HL-60/S4 treated with phorbol 12-myristate 13-acetate at 8.2 ng/mL for 4 days and 3 days (cell line): ENCODE measurements around the gene COLEC11.

Source experiments
- in situ Hi-C: fragments of 300-500 bp; cut with MboI; formaldehyde crosslinking; loops from 2 replicates; pipeline ENCODE4 v1.15.0; 2022; ENCODE audit warnings: low sequenced_read_pairs

Gene COLEC11

DNA sequence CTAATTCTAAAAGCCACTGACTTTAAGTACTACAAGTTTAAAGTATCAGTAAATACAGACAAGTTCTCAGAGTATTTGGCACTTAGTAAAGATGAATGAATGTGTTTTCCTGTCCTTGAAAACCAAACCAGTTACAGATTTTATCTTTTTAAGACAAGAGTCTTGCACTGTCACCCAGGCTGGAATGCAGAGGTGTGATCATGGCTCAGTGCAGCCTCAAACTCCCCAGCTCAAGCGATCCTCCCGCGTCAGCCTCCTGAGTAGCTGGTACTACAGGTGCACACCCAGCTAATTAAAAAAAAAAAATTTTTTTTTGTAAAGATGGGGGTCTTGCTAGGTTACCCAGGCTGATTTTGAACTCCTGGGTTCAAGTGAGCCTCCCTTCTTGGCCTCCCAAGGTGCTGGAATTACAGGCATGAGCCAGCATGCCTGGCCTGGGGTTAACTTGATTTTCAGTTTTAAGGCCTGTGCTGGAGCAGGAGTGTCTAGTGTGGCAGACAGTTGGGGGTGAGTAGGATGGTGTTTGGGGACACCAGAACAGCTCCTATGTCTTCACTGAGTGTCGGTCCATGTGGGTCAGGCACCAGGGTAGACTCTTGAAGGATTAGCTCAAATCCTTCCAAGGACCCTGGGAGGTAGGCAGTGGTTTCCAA, 10.2 kb upstream of the COLEC11 start:
- in situ Hi-C loops = no loop called here

- in situ Hi-C loops = no loop called here
Observed at GRCh38 chr2:3585261-3586109, 9.4 kb upstream of the COLEC11 start.

- in situ Hi-C loops = no loop called here
Observed at GRCh38 chr2:3586220-3586619, 8.7 kb upstream of the COLEC11 start.

GRCh38 chr2:3587021-3587420, 7.9 kb upstream of the COLEC11 start:
- in situ Hi-C loops = no loop called here

DNA sequence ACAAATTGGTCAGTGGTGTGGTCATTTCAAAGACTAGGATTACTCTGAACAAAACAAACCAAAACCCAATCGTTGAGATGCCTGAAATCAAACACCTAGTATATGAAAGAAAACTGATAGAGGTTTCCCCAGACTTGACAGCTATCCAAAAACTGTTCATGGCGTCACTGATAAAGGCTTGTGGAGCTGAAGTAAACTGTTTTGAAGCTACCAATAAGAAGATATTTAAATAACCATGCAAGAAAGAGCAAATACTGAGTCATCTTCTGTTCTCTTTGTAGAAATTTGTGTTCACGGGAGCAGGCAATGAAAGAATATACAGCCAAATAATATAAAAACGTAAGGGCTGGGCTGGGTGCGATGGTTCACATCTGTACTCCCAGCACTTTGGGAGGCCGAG, 7.5 kb upstream of the COLEC11 start:
- in situ Hi-C loops = no loop called here

DNA sequence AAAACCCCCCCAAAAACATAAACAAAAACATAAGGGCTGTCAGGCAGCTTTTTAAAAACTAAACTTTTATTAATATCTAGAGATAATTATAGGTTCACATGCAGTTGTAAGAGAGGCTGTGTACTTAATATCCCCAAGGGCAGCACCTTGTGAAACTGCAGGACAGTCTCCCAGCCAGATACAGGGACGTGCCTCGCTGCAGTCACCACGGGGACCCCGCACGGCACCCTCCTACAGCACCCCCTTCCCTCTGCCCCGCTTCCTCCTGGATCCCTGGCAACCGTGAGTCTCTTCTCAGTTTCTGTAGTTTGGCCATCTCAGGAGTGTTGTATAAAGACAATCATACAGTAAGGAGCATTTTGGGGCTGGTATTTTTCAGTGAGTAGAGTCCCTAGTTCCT, 6.8 kb upstream of the COLEC11 start:
- in situ Hi-C loops = no loop called here

DNA sequence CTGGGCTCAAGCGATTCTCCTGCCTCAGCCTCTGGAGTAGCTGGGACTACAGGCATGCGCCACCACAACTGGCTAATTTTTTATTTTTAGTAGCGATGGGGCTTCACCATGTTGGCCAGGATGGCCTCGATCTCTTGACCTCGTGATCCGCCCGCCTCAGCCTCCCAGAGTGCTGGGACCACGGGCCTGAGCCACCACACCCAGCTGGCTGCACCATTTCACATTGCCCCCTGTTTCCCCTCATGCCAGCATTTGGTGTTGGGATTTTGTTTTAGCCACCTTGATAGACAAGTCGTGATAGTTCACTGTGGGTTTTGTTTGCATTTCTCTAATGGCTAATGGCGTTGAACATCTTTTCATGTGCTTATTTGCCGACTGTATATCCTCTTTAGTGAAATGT, 5.8 kb upstream of the COLEC11 start:
- in situ Hi-C loops = no loop called here

GRCh38 chr2:3595404-3595803, 492 bp downstream of the COLEC11 start:
- in situ Hi-C loops = no loop called here

GRCh38 chr2:3595985-3596384, 1.1 kb downstream of the COLEC11 start:
- in situ Hi-C loops = no loop called here

DNA sequence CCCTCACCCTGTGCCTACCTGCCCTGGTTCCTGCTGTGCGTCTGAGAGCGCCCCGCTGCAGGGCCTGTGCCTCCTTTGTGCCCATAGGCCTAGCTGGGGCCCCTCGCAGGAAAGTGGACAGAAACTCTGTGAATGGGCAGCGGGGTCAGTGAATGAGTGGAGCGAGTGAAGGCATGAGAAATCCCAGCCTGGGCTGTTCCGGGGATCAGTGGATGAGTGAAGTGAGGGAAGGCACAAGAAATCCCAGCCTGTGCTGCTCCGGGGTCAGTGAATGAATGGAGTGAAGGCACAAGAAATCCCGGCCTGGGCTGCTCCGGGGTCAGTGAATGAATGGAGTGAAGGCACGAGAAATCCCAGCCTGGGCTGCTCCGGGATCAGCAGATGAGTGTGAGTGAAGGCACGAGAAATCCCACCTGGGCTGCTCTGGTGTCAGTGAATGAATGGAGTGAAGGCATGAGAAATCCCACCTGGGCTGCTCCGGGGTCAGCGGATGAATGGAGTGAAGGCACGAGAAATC, 2.0 kb downstream of the COLEC11 start:
- in situ Hi-C loops = no loop called here

- in situ Hi-C loops = no loop called here
Observed at GRCh38 chr2:3597567-3597966, 2.7 kb downstream of the COLEC11 start.

DNA sequence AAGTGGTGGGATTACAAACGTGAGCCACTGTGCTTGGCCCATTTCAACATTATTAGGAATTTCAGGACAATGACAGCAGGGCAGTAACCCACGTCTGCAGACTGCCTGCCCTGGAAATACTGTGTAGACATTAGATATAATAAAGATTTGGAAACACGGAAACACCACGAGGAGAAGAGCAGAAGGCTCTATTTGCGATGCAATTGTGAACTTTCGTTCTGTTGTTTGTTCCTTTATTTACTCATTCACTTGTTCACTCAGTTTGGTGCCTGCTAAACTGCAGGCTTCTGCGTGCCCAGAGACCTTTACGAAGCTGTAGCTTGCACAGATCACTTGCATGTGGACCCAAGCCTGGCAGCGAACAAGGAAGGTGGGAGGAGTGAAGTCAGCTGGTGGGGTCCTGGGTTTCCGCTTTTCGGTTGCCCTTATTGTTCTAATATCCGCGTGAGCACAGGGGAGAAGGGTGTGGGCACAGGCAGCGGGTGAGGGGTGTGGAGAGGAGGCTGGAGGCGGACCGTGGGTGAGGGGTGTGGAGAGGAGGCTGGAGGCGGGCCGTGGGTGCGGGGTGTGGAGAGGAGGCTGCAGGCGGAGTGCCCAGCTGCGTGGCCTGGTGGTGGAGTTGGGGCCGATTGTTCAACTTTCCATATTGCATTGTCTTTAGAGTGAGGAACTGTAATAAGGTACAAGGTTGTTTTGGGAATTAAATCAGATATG, 3.4 kb downstream of the COLEC11 start:
- in situ Hi-C loops = no loop called here

- in situ Hi-C loops = no loop called here
Observed at GRCh38 chr2:3598912-3599854, 4.3 kb downstream of the COLEC11 start.

DNA sequence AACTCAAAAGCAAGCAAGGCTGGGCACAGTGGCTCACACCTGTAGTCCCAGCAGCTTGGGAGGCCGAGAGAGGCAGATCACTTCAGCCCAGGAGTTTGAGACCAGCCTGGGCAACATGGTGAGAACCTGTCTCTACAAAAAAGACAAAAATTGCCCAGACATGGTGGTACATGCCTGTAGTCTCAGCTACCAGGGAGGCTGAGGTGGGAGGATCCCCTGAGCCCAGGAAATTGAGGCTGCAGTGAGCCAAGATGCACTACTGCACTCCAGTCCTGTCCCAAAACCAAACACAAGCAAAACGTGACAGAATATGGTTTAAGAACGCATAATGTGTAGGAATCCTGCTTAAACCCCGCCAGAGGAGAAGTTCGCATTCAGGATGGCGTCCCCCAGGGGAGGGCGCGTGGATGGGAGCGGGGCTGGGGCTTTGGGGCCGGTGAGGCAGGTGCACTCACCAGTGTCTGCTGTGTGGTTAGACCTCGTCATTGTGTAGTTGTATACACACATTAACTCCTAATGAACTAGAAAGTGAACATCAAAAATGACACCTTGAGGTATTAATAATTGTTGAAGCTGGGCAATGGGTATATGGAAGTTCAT, 5.4 kb downstream of the COLEC11 start:
- in situ Hi-C loops = no loop called here

- in situ Hi-C loops = no loop called here
Observed at GRCh38 chr2:3601561-3602271, 6.8 kb downstream of the COLEC11 start.

DNA sequence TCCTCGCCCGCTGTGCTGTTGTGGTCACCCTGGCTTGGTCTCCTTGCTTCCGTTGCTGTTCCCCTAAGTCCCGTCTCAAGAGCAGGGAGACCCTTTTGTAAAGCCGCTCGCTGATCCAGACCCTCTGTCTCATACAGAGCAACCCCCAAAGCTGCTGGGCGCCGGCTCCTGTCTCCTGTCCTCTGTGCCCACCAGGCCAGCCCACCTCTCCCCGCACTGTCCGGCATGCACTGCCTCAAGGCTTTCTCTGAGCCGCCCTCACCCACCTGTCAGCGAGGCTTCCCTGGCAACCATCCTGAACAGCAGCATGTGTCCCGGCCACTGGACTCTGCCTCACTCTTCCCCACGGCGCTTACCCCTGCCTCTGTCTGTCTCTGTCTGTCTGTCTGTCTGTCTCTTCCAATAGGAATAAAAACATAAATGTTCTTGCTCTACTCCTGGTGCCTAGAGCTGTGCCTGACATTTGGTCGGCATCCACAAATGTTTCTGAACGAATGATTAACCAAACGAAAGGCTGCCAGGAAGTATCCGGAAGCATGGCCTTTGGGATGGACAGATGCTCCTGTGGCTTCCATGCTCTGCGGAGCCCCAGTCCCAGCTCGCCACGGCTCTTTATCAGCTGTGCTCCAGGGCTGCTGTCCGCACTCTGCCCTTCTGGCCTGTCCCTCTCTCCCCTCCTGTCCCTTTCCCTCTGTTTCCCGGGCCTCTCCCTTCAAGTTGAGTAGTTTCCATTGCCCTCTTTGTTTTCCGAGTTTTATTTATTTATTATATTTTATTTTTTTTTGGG, 7.8 kb downstream of the COLEC11 start:
- in situ Hi-C loops = no loop called here

DNA sequence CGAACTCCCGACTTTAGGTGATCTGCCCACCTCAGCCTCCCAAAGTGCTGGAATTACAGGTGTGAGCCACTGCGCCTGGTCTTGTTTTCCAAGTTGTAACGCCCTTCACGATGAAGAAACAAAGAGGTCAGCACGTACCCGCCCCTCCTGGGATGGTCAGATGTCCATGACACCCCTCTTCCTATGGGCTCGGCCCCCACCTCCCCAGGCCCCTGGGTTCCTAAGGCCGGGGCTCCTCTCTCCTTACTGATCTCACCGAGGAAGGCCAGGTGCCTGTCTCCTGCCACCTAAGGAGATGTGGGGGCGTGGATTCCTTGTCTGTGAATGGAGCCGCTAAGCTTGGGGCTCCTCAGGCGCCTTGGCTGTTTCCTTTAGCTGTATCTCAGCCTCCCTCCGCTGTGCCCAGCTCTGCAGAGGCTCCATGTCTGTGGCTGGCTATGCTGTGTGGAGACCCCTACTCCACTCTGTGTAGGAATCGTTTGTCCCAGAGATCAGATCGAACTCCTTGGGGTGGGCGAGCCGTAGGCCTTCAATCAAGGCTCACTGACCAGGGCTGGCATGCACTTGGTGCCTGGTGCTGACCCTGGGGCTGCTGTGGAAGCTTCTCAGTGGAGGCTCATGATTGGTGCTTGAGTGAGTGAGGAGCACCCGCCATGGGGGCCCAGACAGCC, 8.8 kb downstream of the COLEC11 start:
- in situ Hi-C loops = no loop called here

GRCh38 chr2:3604207-3604877, 9.4 kb downstream of the COLEC11 start:
- in situ Hi-C loops = no loop called here
